Progenitor cell of endocrine pancreas (in vitro differentiated cells): ENCODE results near the gene PCCB. TPM values are rescaled to one million over a fixed set of nuclear protein-coding genes. Genes with fewer than 3 reads are reported as not detected.

Experiments
- DNase-seq: peaks from one replicate; pipeline ENCODE4 v3.0.0; 2021; ENCODE audit warnings: low spot score; ENCODE audit not compliant: unreplicated experiment
- H3K27ac Mint-ChIP-seq: 2 replicates; pipeline ENCODE4 v1.8.0; 2021; ENCODE audit warnings: mild to moderate bottlenecking, moderate library complexity, mixed read lengths
- H3K27me3 Mint-ChIP-seq: 2 replicates; pipeline ENCODE4 v1.8.0; 2021; ENCODE audit warnings: mixed read lengths
- H3K36me3 Mint-ChIP-seq: 2 replicates; pipeline ENCODE4 v1.8.0; 2022; ENCODE audit warnings: mixed read lengths; ENCODE audit not compliant: insufficient read depth
- H3K4me1 Mint-ChIP-seq: 2 replicates; pipeline ENCODE4 v1.8.0; 2021; ENCODE audit warnings: low read depth, mixed read lengths
- H3K4me3 Mint-ChIP-seq: 2 replicates; pipeline ENCODE4 v1.8.0; 2021; ENCODE audit warnings: low read depth, mild to moderate bottlenecking, moderate library complexity, mixed read lengths
- H3K9me3 Mint-ChIP-seq: 2 replicates; pipeline ENCODE4 v1.8.0; 2021; ENCODE audit warnings: low read depth, mixed read lengths
- CTCF ChIP-seq: fragments of 200-600 bp; sonication (generic); IDR thresholded peaks from one replicate; pipeline ENCODE4 v1.5.0; 2021; ENCODE audit warnings: antibody characterized with exemption, mild to moderate bottlenecking; ENCODE audit not compliant: unreplicated experiment
- total RNA-seq: library from RNA; stranded (reverse); gene quantifications from 2 replicates; pipeline ENCODE4 v1.2.1, GENCODE V29; 2021

The PCCB gene
- total RNA-seq, 1 donor from 2014 or later = 37.4 TPM

DNA sequence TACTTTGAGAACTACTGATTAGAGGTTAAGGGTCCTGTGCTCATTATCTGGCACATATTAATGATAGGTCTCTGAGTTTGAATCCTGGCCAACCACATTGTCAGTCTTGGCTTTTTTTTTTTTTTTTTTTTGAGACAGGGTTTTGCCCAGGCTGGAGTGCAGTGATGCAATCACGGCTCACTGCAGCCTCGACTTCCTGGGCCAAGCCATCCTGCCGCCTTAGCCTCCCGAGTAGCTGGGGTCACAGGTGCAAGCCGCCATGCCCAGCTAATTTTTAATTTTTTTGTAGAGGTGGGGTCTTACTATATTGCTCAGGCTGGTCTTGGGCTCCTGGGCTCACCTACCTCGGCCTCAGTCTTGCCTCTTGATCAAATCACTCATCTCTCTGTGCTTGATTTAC lies 547 bp upstream of the PCCB start:
- H3K4me3 Mint-ChIP-seq = peak overlapping the region; percentile 91
- no peak for DNase-seq

GRCh38 chr3:136250903-136251460 lies 842 bp downstream of the PCCB start:
- TF ChIP-seq CTCF = no peak
- peaks cover 1% of the 10 kb centered on the region for H3K36me3 Mint-ChIP-seq
- H3K4me3 Mint-ChIP-seq = peak overlapping the region; percentile 91
- peaks cover 16% of the 10 kb centered on the region for H3K4me1 Mint-ChIP-seq
- peak overlapping the region; percentile 99 for H3K27ac Mint-ChIP-seq
- DNase-seq = no peak
- H3K27me3 Mint-ChIP-seq = no peaks in the 10 kb centered on the region
- H3K9me3 Mint-ChIP-seq = no peaks in the 10 kb centered on the region

More for the DNA sequence above, 547 bp upstream of the PCCB start:
- Mint-ChIP-seq H3K9me3 (no peaks in the 10 kb centered on the region), H3K27me3 (no peaks in the 10 kb centered on the region), H3K36me3 (peaks cover 1% of the 10 kb centered on the region), H3K4me1 (peaks cover 13% of the 10 kb centered on the region), H3K27ac (peak overlapping the region; percentile 99)
- TF ChIP-seq CTCF = no peak

DNA sequence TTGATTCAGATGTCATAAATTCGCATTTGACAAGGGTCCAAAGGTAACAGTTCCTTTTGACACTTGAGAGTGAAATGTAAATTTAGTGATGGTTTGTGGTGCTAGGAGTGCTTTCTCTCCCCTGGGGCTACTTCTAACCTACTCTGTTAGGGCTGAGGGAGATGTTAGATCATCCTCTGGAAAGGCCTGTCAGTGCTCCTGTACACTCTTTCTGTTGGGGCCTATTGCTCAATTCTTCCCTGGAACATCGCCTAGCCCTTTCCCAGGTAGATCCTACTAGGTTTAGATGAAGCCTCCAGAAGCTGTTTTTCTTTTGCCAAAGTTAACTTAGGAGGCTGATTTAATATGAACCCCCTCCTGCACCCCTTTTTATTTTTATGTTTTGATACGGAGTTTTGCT lies 1.4 kb downstream of the PCCB start:
- no peak for TF ChIP-seq CTCF
- H3K4me3 Mint-ChIP-seq = peak overlapping the region; percentile 91
- peaks cover 5% of the 10 kb centered on the region for H3K36me3 Mint-ChIP-seq
- H3K9me3 Mint-ChIP-seq = no peaks in the 10 kb centered on the region
- H3K27me3 Mint-ChIP-seq = no peaks in the 10 kb centered on the region
- no peak overlapping the region for H3K27ac Mint-ChIP-seq
- peaks cover 16% of the 10 kb centered on the region for H3K4me1 Mint-ChIP-seq
- DNase-seq = no peak

GRCh38 chr3:136255672-136256406 lies 5.7 kb downstream of the PCCB start:
- no peak overlapping the region for H3K4me3 Mint-ChIP-seq
- no peaks in the 10 kb centered on the region for H3K9me3 Mint-ChIP-seq
- H3K36me3 Mint-ChIP-seq = peaks cover 15% of the 10 kb centered on the region
- TF ChIP-seq CTCF = no peak
- peaks cover 12% of the 10 kb centered on the region for H3K4me1 Mint-ChIP-seq
- H3K27me3 Mint-ChIP-seq = no peaks in the 10 kb centered on the region
- H3K27ac Mint-ChIP-seq = peak overlapping the region; percentile 65
- no peak for DNase-seq

- no peak for TF ChIP-seq CTCF
- no peaks in the 10 kb centered on the region for H3K27me3 Mint-ChIP-seq
- peaks cover 4% of the 10 kb centered on the region for H3K4me1 Mint-ChIP-seq
- no peak for DNase-seq
- no peak overlapping the region for H3K4me3 Mint-ChIP-seq
- H3K27ac Mint-ChIP-seq = no peak overlapping the region
- H3K36me3 Mint-ChIP-seq = peaks cover 25% of the 10 kb centered on the region
- H3K9me3 Mint-ChIP-seq = no peaks in the 10 kb centered on the region
Observed at GRCh38 chr3:136258199-136258598, 8.1 kb downstream of the PCCB start.
